Astrocyte (in vitro differentiated cells and primary cell): ENCODE results near the gene TBX6. TPM values are rescaled to one million over a fixed set of nuclear protein-coding genes. Genes with fewer than 3 reads are reported as not detected.

ENCODE experiments used
- DNase-seq: peaks from one replicate; pipeline ENCODE4 v3.0.0-alpha.2; 2010; ENCODE audit warnings: low read depth
- FAIRE-seq: peaks from 2 replicates; lab custom pipeline; 2011; peaks lifted over from hg19 to GRCh38; lab: Jason Lieb, UNC
- H2AFZ ChIP-seq: 2 replicates; pipeline ENCODE4 v1.6.0; 2012; ENCODE audit warnings: low read depth, low read length, inconsistent platforms
- H3K27ac ChIP-seq: 2 replicates; pipeline ENCODE4 v1.5.1; 2011; ENCODE audit warnings: low read depth, low read length, inconsistent platforms
- H3K27me3 ChIP-seq: 2 replicates; pipeline ENCODE4 v1.6.0; 2011; ENCODE audit warnings: low read length, inconsistent platforms; ENCODE audit not compliant: insufficient read depth
- H3K36me3 ChIP-seq: 2 replicates; pipeline ENCODE4 v1.5.1; 2011; ENCODE audit warnings: low read length, inconsistent platforms; ENCODE audit not compliant: insufficient read depth
- H3K4me1 ChIP-seq: 2 replicates; pipeline ENCODE4 v1.5.1; 2011; ENCODE audit warnings: low read length, inconsistent platforms; ENCODE audit not compliant: insufficient read depth
- H3K4me2 ChIP-seq: 2 replicates; pipeline ENCODE4 v1.6.0; 2012; ENCODE audit warnings: low read length, inconsistent platforms
- H3K4me3 ChIP-seq: 2 replicates; pipeline ENCODE4 v1.5.1; 2011; ENCODE audit warnings: low read depth, mild to moderate bottlenecking, low read length, inconsistent platforms; ENCODE audit not compliant: insufficient read depth
- H3K79me2 ChIP-seq: 2 replicates; pipeline ENCODE4 v1.6.0; 2012; ENCODE audit warnings: mild to moderate bottlenecking, low read length, inconsistent platforms; ENCODE audit not compliant: insufficient read depth
- H3K9ac ChIP-seq: 2 replicates; pipeline ENCODE4 v1.6.0; 2012; ENCODE audit warnings: mild to moderate bottlenecking, low read length, inconsistent platforms
- H3K9me3 ChIP-seq: 2 replicates; pipeline ENCODE4 v1.5.1; 2012; ENCODE audit warnings: low read depth, mild to moderate bottlenecking, low read length, inconsistent platforms; ENCODE audit not compliant: insufficient read depth
- H4K20me1 ChIP-seq: 2 replicates; pipeline ENCODE4 v1.6.0; 2012; ENCODE audit warnings: low read length, inconsistent platforms; ENCODE audit not compliant: insufficient read depth
- H3K27ac Mint-ChIP-seq: one replicate; pipeline ENCODE4 v1.8.0; 2021; ENCODE audit warnings: mild to moderate bottlenecking, mixed read lengths; ENCODE audit not compliant: unreplicated experiment
- H3K27me3 Mint-ChIP-seq: one replicate; pipeline ENCODE4 v1.8.0; 2021; ENCODE audit warnings: low read depth, mixed read lengths; ENCODE audit not compliant: unreplicated experiment
- H3K36me3 Mint-ChIP-seq: one replicate; pipeline ENCODE4 v1.8.0; 2021; ENCODE audit warnings: low read depth, mixed read lengths; ENCODE audit not compliant: unreplicated experiment
- H3K4me1 Mint-ChIP-seq: one replicate; pipeline ENCODE4 v1.8.0; 2021; ENCODE audit warnings: low read depth, mixed read lengths; ENCODE audit not compliant: unreplicated experiment
- H3K4me3 Mint-ChIP-seq: one replicate; pipeline ENCODE4 v1.8.0; 2021; ENCODE audit warnings: mild to moderate bottlenecking, moderate library complexity, mixed read lengths; ENCODE audit not compliant: unreplicated experiment
- H3K9me3 Mint-ChIP-seq: one replicate; pipeline ENCODE4 v1.8.0; 2021; ENCODE audit warnings: mild to moderate bottlenecking, mixed read lengths; ENCODE audit not compliant: unreplicated experiment
- EZH2 ChIP-seq: IDR thresholded peaks from 2 replicates; pipeline ENCODE4 v1.6.1; 2012; ENCODE audit warnings: mild to moderate bottlenecking, low read length, inconsistent platforms; ENCODE audit not compliant: insufficient read depth
- total RNA-seq: library from RNA; stranded (reverse); gene quantifications from 2 replicates; pipeline ENCODE4 v1.2.1, GENCODE V29; 2021
- TF ChIP-seq, protein P1 (sequence below): IDR thresholded peaks from 2 replicates; pipeline ENCODE4 v1.5.1; 2011; ENCODE audit warnings: low read depth, mild to moderate bottlenecking, inconsistent platforms, low read length, moderate library complexity; ENCODE audit not compliant: insufficient read depth

The TBX6 gene
- total RNA-seq, 1 donor from 2014 or later = 0.27 TPM

DNA sequence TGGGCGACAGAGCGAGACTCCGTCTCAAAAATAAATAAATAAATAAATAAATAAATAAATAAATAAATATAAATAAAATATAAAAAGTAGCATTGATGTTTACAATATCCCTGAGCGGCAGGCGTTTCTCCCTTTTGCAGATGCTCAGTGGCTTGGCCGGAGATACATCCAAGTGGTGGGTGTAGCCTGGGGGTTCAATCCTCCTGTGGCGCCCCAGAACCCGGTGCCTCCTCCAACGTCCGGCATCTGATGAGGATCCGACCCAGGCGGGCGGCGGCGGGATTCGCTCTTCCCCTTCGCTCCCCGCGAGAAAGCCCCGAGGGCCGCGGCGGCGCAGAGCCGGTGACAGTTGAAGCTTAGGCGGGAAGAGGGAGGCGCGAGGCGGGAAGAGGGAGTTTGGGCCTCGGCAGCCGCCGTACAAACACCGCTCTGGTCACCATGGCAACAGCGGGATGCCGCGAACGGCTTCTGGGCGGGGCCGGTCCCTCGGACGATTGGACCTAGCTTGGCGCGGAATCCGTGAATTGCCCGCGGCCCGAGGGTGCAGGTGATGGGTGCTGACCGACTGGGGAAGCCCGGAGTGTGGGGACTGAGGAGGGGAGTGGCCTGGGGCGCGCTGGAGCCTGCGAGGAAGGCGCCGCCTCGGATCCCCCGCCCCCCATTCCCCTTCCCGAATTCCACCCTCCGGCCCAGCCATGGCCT lies 38.9 kb downstream of the TBX6 start:
- no peak for FAIRE-seq
- peak overlapping the region; percentile 79 for H3K27ac Mint-ChIP-seq
- Histone ChIP-seq H3K36me3 (no peaks in the 10 kb centered on the region), H3K9ac (peak overlapping the region; percentile 85), H3K27ac (peak overlapping the region; percentile 78), H3K4me1 (peaks cover 19% of the 10 kb centered on the region), H3K27me3 (no peaks in the 10 kb centered on the region), H4K20me1 (peaks cover 3% of the 10 kb centered on the region), H3K4me3 (peak overlapping the region; percentile 75), H2AFZ (peak overlapping the region; percentile 80), H3K9me3 (no peaks in the 10 kb centered on the region), H3K79me2 (peaks cover 6% of the 10 kb centered on the region), H3K4me2 (peak overlapping the region; percentile 100)
- no peaks in the 10 kb centered on the region for H3K9me3 Mint-ChIP-seq
- peaks cover 14% of the 10 kb centered on the region for H3K4me1 Mint-ChIP-seq
- peak; percentile 76 for DNase-seq
- H3K27me3 Mint-ChIP-seq = no peaks in the 10 kb centered on the region
- peak overlapping the region; percentile 85 for H3K4me3 Mint-ChIP-seq
- peaks cover 3% of the 10 kb centered on the region for H3K36me3 Mint-ChIP-seq
- no peak for TF ChIP-seq EZH2
- TF ChIP-seq, protein P1, sequence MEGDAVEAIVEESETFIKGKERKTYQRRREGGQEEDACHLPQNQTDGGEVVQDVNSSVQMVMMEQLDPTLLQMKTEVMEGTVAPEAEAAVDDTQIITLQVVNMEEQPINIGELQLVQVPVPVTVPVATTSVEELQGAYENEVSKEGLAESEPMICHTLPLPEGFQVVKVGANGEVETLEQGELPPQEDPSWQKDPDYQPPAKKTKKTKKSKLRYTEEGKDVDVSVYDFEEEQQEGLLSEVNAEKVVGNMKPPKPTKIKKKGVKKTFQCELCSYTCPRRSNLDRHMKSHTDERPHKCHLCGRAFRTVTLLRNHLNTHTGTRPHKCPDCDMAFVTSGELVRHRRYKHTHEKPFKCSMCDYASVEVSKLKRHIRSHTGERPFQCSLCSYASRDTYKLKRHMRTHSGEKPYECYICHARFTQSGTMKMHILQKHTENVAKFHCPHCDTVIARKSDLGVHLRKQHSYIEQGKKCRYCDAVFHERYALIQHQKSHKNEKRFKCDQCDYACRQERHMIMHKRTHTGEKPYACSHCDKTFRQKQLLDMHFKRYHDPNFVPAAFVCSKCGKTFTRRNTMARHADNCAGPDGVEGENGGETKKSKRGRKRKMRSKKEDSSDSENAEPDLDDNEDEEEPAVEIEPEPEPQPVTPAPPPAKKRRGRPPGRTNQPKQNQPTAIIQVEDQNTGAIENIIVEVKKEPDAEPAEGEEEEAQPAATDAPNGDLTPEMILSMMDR = no peak

DNA sequence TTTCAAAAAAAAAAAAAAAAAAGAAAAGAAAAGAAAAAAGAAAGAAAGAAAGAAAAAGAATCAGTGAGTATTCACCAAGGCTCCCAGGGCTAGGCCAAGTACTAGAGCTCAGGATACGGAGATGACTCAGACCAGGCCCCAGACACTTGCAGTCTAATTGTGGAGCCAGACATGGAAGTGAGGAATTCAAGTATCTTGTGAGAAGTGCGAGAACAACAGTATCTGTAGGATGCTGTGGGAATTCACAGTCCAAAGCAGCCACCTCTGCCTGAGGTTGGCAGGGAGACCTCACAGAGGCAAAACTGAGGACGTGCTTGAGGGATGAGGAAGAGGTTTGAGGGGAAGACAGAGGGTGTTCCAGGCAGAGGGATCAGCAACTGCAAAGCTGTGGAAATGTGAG lies 40.2 kb downstream of the TBX6 start:
- H3K9ac ChIP-seq = peak overlapping the region; percentile 9
- peaks cover 3% of the 10 kb centered on the region for H4K20me1 ChIP-seq
- H3K9me3 ChIP-seq = no peaks in the 10 kb centered on the region
- H3K27me3 ChIP-seq = no peaks in the 10 kb centered on the region
- Mint-ChIP-seq H3K4me1 (peaks cover 14% of the 10 kb centered on the region), H3K9me3 (no peaks in the 10 kb centered on the region), H3K27me3 (peaks cover 6% of the 10 kb centered on the region), H3K36me3 (peaks cover 3% of the 10 kb centered on the region), H3K4me3 (peak overlapping the region; percentile 78), H3K27ac (peak overlapping the region; percentile 79)
- peak overlapping the region; percentile 57 for H3K27ac ChIP-seq
- no peak overlapping the region for H3K4me3 ChIP-seq
- H3K36me3 ChIP-seq = no peaks in the 10 kb centered on the region
- H3K4me1 ChIP-seq = peaks cover 19% of the 10 kb centered on the region
- H3K4me2 ChIP-seq = peak overlapping the region; percentile 2
- TF ChIP-seq EZH2 = no peak
- TF ChIP-seq, protein P1 = no peak
- no peak for FAIRE-seq
- peak; percentile 79 for DNase-seq
- H3K79me2 ChIP-seq = peaks cover 6% of the 10 kb centered on the region
- peak overlapping the region; percentile 48 for H2AFZ ChIP-seq

DNA sequence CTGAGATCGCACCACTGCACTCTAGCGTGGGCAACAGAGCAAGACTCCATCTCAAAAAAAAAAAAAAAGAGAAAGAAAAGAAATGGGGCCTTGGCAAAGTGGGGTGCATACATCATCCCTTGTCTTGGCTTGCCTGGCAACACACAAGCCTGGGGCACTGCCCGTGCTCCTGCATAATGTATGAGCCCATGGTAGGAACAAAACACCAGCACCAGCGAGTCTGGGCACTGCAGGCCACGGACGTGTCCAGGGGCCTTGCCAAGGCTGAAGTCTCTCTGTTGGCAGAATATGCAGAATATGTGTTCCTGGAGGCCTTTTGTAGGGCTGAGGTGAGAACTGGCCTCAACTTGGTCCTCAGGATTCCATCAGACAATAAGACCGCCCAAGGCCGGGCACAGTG lies 41.9 kb downstream of the TBX6 start:
- no peaks in the 10 kb centered on the region for H3K36me3 ChIP-seq
- no peak overlapping the region for H3K4me3 ChIP-seq
- no peak overlapping the region for H2AFZ ChIP-seq
- no peak overlapping the region for H3K27ac ChIP-seq
- no peaks in the 10 kb centered on the region for H3K9me3 ChIP-seq
- Mint-ChIP-seq H3K27ac (no peak overlapping the region), H3K36me3 (no peaks in the 10 kb centered on the region), H3K27me3 (peaks cover 9% of the 10 kb centered on the region), H3K4me3 (no peak overlapping the region), H3K4me1 (peaks cover 14% of the 10 kb centered on the region), H3K9me3 (peaks cover 1% of the 10 kb centered on the region)
- peaks cover 6% of the 10 kb centered on the region for H3K79me2 ChIP-seq
- peaks cover 19% of the 10 kb centered on the region for H3K4me1 ChIP-seq
- DNase-seq = no peak
- H3K27me3 ChIP-seq = no peaks in the 10 kb centered on the region
- peaks cover 3% of the 10 kb centered on the region for H4K20me1 ChIP-seq
- H3K4me2 ChIP-seq = no peak overlapping the region
- TF ChIP-seq, protein P1 = no peak
- no peak for TF ChIP-seq EZH2
- no peak for FAIRE-seq
- no peak overlapping the region for H3K9ac ChIP-seq
